Small intestine (tissue), 7 donors: ENCODE measurements around the gene OR52K1. TPM values are rescaled to one million over a fixed set of nuclear protein-coding genes. Genes with fewer than 3 reads are reported as not detected.

Source experiments
- DNase-seq, 2 donors: peaks; one replicate each; pipeline versions ENCODE4 v3.0.0 to v3.0.0-alpha.2; 2013
- FAIRE-seq: peaks from 2 replicates; lab custom pipeline; 2012; peaks lifted over from hg19 to GRCh38; lab: Jason Lieb, UNC
- H3K27ac ChIP-seq, 3 donors: one replicate each; pipeline ENCODE4 v1.5.1; 2013; ENCODE audit warnings: low read length in 2 of 3, mild to moderate bottlenecking in 2 of 3, control low read depth in 1 of 3, inconsistent platforms in 1 of 3, low read depth in 1 of 3, moderate library complexity in 1 of 3
- H3K27me3 ChIP-seq, 3 donors: one replicate each; pipeline ENCODE4 v1.6.1; 2013; ENCODE audit warnings: low read length in 3 of 3, inconsistent platforms in 1 of 3; ENCODE audit not compliant: control insufficient read depth in 3 of 3, insufficient read depth in 3 of 3
- H3K36me3 ChIP-seq, 3 donors: one replicate each; pipeline ENCODE4 v1.6.1; 2013; ENCODE audit warnings: low read length in 3 of 3, inconsistent platforms in 1 of 3, low read depth in 1 of 3, mild to moderate bottlenecking in 1 of 3, moderate library complexity in 1 of 3; ENCODE audit not compliant: control insufficient read depth in 3 of 3, insufficient read depth in 2 of 3
- H3K4me1 ChIP-seq, 3 donors: one replicate each; pipeline ENCODE4 v1.6.1; 2013; ENCODE audit warnings: low read length in 2 of 3, inconsistent platforms in 1 of 3, low read depth in 1 of 3, mild to moderate bottlenecking in 1 of 3, moderate library complexity in 1 of 3; ENCODE audit not compliant: control insufficient read depth in 3 of 3, insufficient read depth in 2 of 3
- H3K4me3 ChIP-seq, 3 donors: one replicate each; pipeline ENCODE4 v1.5.1; 2013; ENCODE audit warnings: low read length in 3 of 3, control low read depth in 1 of 3, inconsistent platforms in 1 of 3, low read depth in 1 of 3, mild to moderate bottlenecking in 1 of 3, moderate library complexity in 1 of 3
- H3K9me3 ChIP-seq, 2 donors: one replicate each; pipeline ENCODE4 v1.6.1; 2013; ENCODE audit warnings: low read depth in 1 of 2, low read length in 1 of 2; ENCODE audit not compliant: control insufficient read depth in 2 of 2, insufficient read depth in 1 of 2
- WGBS, 3 donors: extraction: QIAGEN DNeasy Blood & Tissue Kit; methylation state at CpG; one replicate each; pipeline ENCODE4 v1.1.7; 2013; 5-methylcytosine and 5-hydroxymethylcytosine counted together
- polyA plus RNA-seq, 4 donors: library from polyadenylated mRNA; stranded (reverse) in 3 of 4; unstranded in 1 of 4; fragments of 200-250 nt in 3 of 4; fragments of 120-200 nt in 1 of 4; gene quantifications; one replicate each; pipeline versions ENCODE4 v1.2.1 to v1.2.3, GENCODE V29; 2013
- donor health status: healthy with polysubstance abuse.
- donor health status: control.
- donor health status: control.
- donor health status: Bipolar disorder and iron deficiency.
- donor health status: healthy.

The OR52K1 gene
- polyA plus RNA-seq, 4 donors, result 0.09 TPM; not detected in 3

GRCh38 chr11:4495487-4495886, 13.0 kb downstream of the OR52K1 start:
- H3K27me3 ChIP-seq, result peaks cover 0 to 9% (median 3%) of the 10 kb centered on the region in 3 donors
- H3K4me1 ChIP-seq, result no peaks in the 10 kb centered on the region
- H3K27ac ChIP-seq, result no peak overlapping the region
- H3K4me3 ChIP-seq, result no peak overlapping the region
- peaks cover 0 to 2% of the 10 kb centered on the region in 2 donors for H3K9me3 ChIP-seq
- no peaks in the 10 kb centered on the region for H3K36me3 ChIP-seq
- WGBS, 3 donors, result 14 to 41% (median 25%) methylated on average over 7 of the region's 7 CpGs
- DNase-seq (peak in 1 of 2 donors; percentile 49), FAIRE-seq (no peak)

GRCh38 chr11:4495986-4496385, 13.5 kb downstream of the OR52K1 start:
- peak in 1 of 2 donors; percentile 6 for DNase-seq
- H3K27ac ChIP-seq, result no peak overlapping the region
- peaks cover 0 to 2% of the 10 kb centered on the region in 2 donors for H3K9me3 ChIP-seq
- no peak for FAIRE-seq
- no peaks in the 10 kb centered on the region for H3K4me1 ChIP-seq
- peaks cover 0 to 9% (median 3%) of the 10 kb centered on the region in 3 donors for H3K27me3 ChIP-seq
- H3K4me3 ChIP-seq, result no peak overlapping the region
- H3K36me3 ChIP-seq, result no peaks in the 10 kb centered on the region
- 15 to 34% (median 28%) methylated on average over 6 of the region's 6 CpGs for WGBS, 3 donors

- DNase-seq, result peak in 1 of 2 donors; percentile 15
- Histone ChIP-seq H3K36me3 (no peaks in the 10 kb centered on the region), H3K4me1 (no peaks in the 10 kb centered on the region), H3K27ac (no peak overlapping the region), H3K4me3 (no peak overlapping the region), H3K9me3 (no peaks in the 10 kb centered on the region), H3K27me3 (peaks cover 0 to 9% (median 3%) of the 10 kb centered on the region in 3 donors)
- WGBS, 3 donors, result 21 to 54% (median 43%) methylated on average over 15 of the region's 15 CpGs
- no peak for FAIRE-seq
These were observed 14.3 kb downstream of the OR52K1 start for GRCh38 chr11:4496557-4497248.

GRCh38 chr11:4508886-4509285, 26.4 kb downstream of the OR52K1 start:
- Histone ChIP-seq H3K9me3 (no peaks in the 10 kb centered on the region), H3K36me3 (no peaks in the 10 kb centered on the region), H3K27me3 (peaks cover 0 to 6% (median 0%) of the 10 kb centered on the region in 3 donors), H3K4me1 (no peaks in the 10 kb centered on the region), H3K27ac (no peak overlapping the region), H3K4me3 (no peak overlapping the region)
- no peak for FAIRE-seq
- 61 to 79% (median 63%) methylated on average over 2 of the region's 2 CpGs for WGBS, 3 donors
- no peak for DNase-seq

GRCh38 chr11:4511282-4512245, 29.1 kb downstream of the OR52K1 start:
- no peak overlapping the region for H3K4me3 ChIP-seq
- no peaks in the 10 kb centered on the region for H3K9me3 ChIP-seq
- H3K27me3 ChIP-seq, result peaks cover 0 to 6% (median 2%) of the 10 kb centered on the region in 3 donors
- WGBS, 3 donors, result 60 to 78% (median 72%) methylated on average over 5 of the region's 5 CpGs
- H3K36me3 ChIP-seq, result no peaks in the 10 kb centered on the region
- DNase-seq (no peak), FAIRE-seq (no peak)
- no peaks in the 10 kb centered on the region for H3K4me1 ChIP-seq
- H3K27ac ChIP-seq, result no peak overlapping the region

- DNase-seq (no peak), FAIRE-seq (no peak)
- no peaks in the 10 kb centered on the region for H3K36me3 ChIP-seq
- no peak overlapping the region for H3K27ac ChIP-seq
- no peaks in the 10 kb centered on the region for H3K4me1 ChIP-seq
- no peak overlapping the region for H3K4me3 ChIP-seq
- WGBS, 3 donors, result 69 to 80% (median 70%) methylated on average over 1 of the region's 1 CpG
- H3K27me3 ChIP-seq, result peaks cover 0 to 4% (median 2%) of the 10 kb centered on the region in 3 donors
- H3K9me3 ChIP-seq, result no peaks in the 10 kb centered on the region
These were observed 31.8 kb downstream of the OR52K1 start for GRCh38 chr11:4514196-4514595.

GRCh38 chr11:4522339-4522738, 39.9 kb downstream of the OR52K1 start:
- FAIRE-seq (no peak), DNase-seq (no peak)
- Histone ChIP-seq H3K4me3 (no peak overlapping the region), H3K4me1 (no peaks in the 10 kb centered on the region), H3K36me3 (no peaks in the 10 kb centered on the region), H3K9me3 (no peaks in the 10 kb centered on the region), H3K27ac (no peak overlapping the region), H3K27me3 (no peaks in the 10 kb centered on the region)
- 56 to 87% (median 70%) methylated on average over 2 of the region's 2 CpGs for WGBS, 3 donors

- no peak overlapping the region for H3K4me3 ChIP-seq
- FAIRE-seq, result no peak
- DNase-seq, result no peak
- WGBS, 3 donors, result 74 to 84% (median 75%) methylated on average over 6 of the region's 6 CpGs
- no peak overlapping the region for H3K27ac ChIP-seq
- no peaks in the 10 kb centered on the region for H3K9me3 ChIP-seq
- H3K36me3 ChIP-seq, result no peaks in the 10 kb centered on the region
- no peaks in the 10 kb centered on the region for H3K27me3 ChIP-seq
- H3K4me1 ChIP-seq, result no peaks in the 10 kb centered on the region
These were observed 40.3 kb downstream of the OR52K1 start for GRCh38 chr11:4522752-4523151.
